ENCODE data around the gene FGF18. TPM values are rescaled to one million over a fixed set of nuclear protein-coding genes. Genes with fewer than 3 reads are reported as not detected.

The FGF18 gene
- polyA plus RNA-seq, 3 donors = not detected

- Histone ChIP-seq H3K36me3 (replicated peaks in 1 of 2; ENCODE audit: control insufficient read depth in 1 of 2, insufficient read depth in 2 of 2, low read length in 2 of 2) (peaks cover 20 to 39% of the 10 kb centered on the region in 2 donors), H4K20me1 (ENCODE audit: insufficient read depth, low read length) (no peaks in the 10 kb centered on the region), H3K9ac (ENCODE audit: insufficient read depth, low read length, poor library complexity, severe bottlenecking) (no peak overlapping the region), H3K79me2 (ENCODE audit: insufficient read depth, low read length) (no peaks in the 10 kb centered on the region), H3K9me3 (replicated peaks in 1 of 2; ENCODE audit: control insufficient read depth in 1 of 2, insufficient read depth in 1 of 2, low read length in 2 of 2) (peaks cover 0 to under 1% of the 10 kb centered on the region in 2 donors), H3K27me3 (ENCODE audit: control insufficient read depth in 2 of 2, insufficient read depth in 2 of 2, low read length in 2 of 2) (peaks cover 6 to 14% of the 10 kb centered on the region in 2 donors), H3K4me1 (ENCODE audit: control insufficient read depth in 1 of 2, insufficient read depth in 2 of 2, low read length in 2 of 2) (peaks cover 6 to 19% of the 10 kb centered on the region in 2 donors), H3K4me2 (replicated peaks; ENCODE audit: extremely low read depth, low read length, poor library complexity, severe bottlenecking) (no peak overlapping the region), H2AFZ (ENCODE audit: insufficient read depth, low read depth, low read length, poor library complexity, severe bottlenecking) (no peak overlapping the region), H3K4me3 (replicated peaks in 1 of 3; ENCODE audit: low read depth in 2 of 3, low read length in 3 of 3) (no peak overlapping the region), H3K27ac (ENCODE audit: low read depth in 1 of 2, low read length in 2 of 2) (no peak overlapping the region)
- Mint-ChIP-seq H3K27me3 (ENCODE audit: low read depth in 3 of 3) (peaks cover 8 to 16% (median 10%) of the 10 kb centered on the region in 3 donors), H3K4me3 (no peak overlapping the region), H3K9me3 (peaks cover 0 to 7% (median 0%) of the 10 kb centered on the region in 7 donors), H3K4me1 (peaks cover 11% of the 10 kb centered on the region), H3K36me3 (peaks cover 30 to 33% of the 10 kb centered on the region in 2 donors), H3K27ac (no peak overlapping the region)
- intact Hi-C loops (cut with micrococcal nuclease) = loop anchor here (5.0 to 10.0 kb wide), 2 partner anchors 492 to 630 kb away; no protein-coding TSS in a partner anchor
- TF ChIP-seq, protein P1, sequence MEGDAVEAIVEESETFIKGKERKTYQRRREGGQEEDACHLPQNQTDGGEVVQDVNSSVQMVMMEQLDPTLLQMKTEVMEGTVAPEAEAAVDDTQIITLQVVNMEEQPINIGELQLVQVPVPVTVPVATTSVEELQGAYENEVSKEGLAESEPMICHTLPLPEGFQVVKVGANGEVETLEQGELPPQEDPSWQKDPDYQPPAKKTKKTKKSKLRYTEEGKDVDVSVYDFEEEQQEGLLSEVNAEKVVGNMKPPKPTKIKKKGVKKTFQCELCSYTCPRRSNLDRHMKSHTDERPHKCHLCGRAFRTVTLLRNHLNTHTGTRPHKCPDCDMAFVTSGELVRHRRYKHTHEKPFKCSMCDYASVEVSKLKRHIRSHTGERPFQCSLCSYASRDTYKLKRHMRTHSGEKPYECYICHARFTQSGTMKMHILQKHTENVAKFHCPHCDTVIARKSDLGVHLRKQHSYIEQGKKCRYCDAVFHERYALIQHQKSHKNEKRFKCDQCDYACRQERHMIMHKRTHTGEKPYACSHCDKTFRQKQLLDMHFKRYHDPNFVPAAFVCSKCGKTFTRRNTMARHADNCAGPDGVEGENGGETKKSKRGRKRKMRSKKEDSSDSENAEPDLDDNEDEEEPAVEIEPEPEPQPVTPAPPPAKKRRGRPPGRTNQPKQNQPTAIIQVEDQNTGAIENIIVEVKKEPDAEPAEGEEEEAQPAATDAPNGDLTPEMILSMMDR (IDR thresholded peaks at IDR 0.05) = no peak
- DNase-seq = no peak
- 75% methylated on average over 1 of the region's 9 CpGs for WGBS (ENCODE audit: insufficient coverage)
Observed at GRCh38 chr5:171415115-171415730, 4.2 kb upstream of the FGF18 start.

- Mint-ChIP-seq H3K4me1 (peaks cover 16% of the 10 kb centered on the region), H3K27me3 (ENCODE audit: low read depth in 3 of 3) (peaks cover 17 to 28% (median 21%) of the 10 kb centered on the region in 3 donors), H3K4me3 (no peak overlapping the region), H3K36me3 (peaks cover 20 to 21% of the 10 kb centered on the region in 2 donors), H3K9me3 (peaks cover 0 to 7% (median 0%) of the 10 kb centered on the region in 7 donors), H3K27ac (no peak overlapping the region)
- peaks cover 6 to 27% of the 10 kb centered on the region in 2 donors for H3K4me1 ChIP-seq (ENCODE audit: control insufficient read depth in 1 of 2, insufficient read depth in 2 of 2, low read length in 2 of 2)
- no peak for DNase-seq
- no peak overlapping the region for H3K4me2 ChIP-seq (replicated peaks; ENCODE audit: extremely low read depth, low read length, poor library complexity, severe bottlenecking)
- H2AFZ ChIP-seq (ENCODE audit: insufficient read depth, low read depth, low read length, poor library complexity, severe bottlenecking) = no peak overlapping the region
- peaks cover 0 to 8% of the 10 kb centered on the region in 2 donors for H3K9me3 ChIP-seq (replicated peaks in 1 of 2; ENCODE audit: control insufficient read depth in 1 of 2, insufficient read depth in 1 of 2, low read length in 2 of 2)
- WGBS (ENCODE audit: insufficient coverage) = no CpG with 5 or more reads among the region's 11 CpGs
- H3K27ac ChIP-seq (ENCODE audit: low read depth in 1 of 2, low read length in 2 of 2) = no peak overlapping the region
- H3K27me3 ChIP-seq (ENCODE audit: control insufficient read depth in 2 of 2, insufficient read depth in 2 of 2, low read length in 2 of 2) = peaks cover 14 to 24% of the 10 kb centered on the region in 2 donors
- H3K36me3 ChIP-seq (replicated peaks in 1 of 2; ENCODE audit: control insufficient read depth in 1 of 2, insufficient read depth in 2 of 2, low read length in 2 of 2) = peaks cover 13 to 27% of the 10 kb centered on the region in 2 donors
- intact Hi-C loops (cut with micrococcal nuclease) = loop anchor here (5.0 to 10.0 kb wide), 2 partner anchors 491 to 628 kb away; no protein-coding TSS in a partner anchor
- H3K9ac ChIP-seq (ENCODE audit: insufficient read depth, low read length, poor library complexity, severe bottlenecking) = no peak overlapping the region
- no peaks in the 10 kb centered on the region for H4K20me1 ChIP-seq (ENCODE audit: insufficient read depth, low read length)
- no peak overlapping the region for H3K4me3 ChIP-seq (replicated peaks in 1 of 3; ENCODE audit: low read depth in 2 of 3, low read length in 3 of 3)
- TF ChIP-seq, protein P1 (IDR thresholded peaks at IDR 0.05) = no peak
- H3K79me2 ChIP-seq (ENCODE audit: insufficient read depth, low read length) = no peaks in the 10 kb centered on the region
Observed at GRCh38 chr5:171416160-171417049, 3.0 kb upstream of the FGF18 start.
